NCI-H526 (cell line): ENCODE results near the gene NTM.
A peak's percentile ranks its signal among the peaks of the same experiment; 100 is the strongest.

Experiments
- DNase-seq, 2 experiments: peaks; one replicate each; lab custom pipeline; 2025; lab: John Stamatoyannopoulos, UW

NTM gene

GRCh38 chr11:131373095-131373725 lies 2.8 kb downstream of the NTM start:
- no peak for DNase-seq

DNA sequence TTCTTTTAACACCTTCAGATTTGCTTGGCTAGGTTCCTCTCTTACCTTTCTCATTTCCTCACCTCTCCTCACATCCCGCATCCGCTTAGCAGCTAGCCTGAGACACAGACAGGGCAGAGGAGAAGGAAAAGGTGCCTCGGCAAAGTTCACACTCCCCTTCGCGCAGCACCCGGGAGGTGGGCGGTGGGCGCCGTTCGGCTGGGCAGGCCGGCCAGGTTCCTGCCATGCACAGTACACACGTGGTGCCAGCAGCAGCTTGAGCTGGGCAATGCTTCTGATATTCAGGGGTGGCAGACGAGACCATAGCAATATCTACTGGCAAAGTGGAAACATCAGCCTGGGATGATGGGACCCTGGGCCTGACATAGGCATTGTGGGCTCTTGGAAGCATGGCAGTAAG lies 3.3 kb downstream of the NTM start:
- DNase-seq: no peak

DNA sequence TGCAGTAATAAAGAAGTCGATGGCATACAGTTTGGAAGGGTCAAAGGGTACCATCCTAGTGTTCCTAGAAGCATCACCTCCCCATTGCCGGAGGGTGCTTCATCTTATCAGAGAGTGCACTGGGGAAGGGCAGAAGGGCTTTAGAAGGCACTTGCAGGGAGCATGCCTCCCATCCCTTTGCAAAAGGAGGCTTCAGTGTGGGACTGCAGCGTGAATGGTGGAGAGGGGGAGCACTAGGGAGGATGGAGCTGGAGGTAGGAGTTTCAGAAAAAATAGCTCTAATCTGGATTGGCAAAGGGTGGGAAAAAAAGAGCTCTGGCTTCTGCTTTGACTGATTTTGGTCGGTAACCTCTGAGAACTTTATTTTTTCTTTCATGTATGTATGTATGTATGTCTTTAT lies 5.0 kb downstream of the NTM start:
- DNase-seq: no peak

- no peak for DNase-seq
Observed at GRCh38 chr11:131375915-131376314, 5.5 kb downstream of the NTM start.

GRCh38 chr11:131378931-131379330 lies 8.5 kb downstream of the NTM start:
- DNase-seq: no peak

- peak; percentile 78 to 88 for DNase-seq
Observed at GRCh38 chr11:131385763-131386390, 15.5 kb downstream of the NTM start.

GRCh38 chr11:131386408-131386807 lies 16.0 kb downstream of the NTM start:
- no peak for DNase-seq

DNA sequence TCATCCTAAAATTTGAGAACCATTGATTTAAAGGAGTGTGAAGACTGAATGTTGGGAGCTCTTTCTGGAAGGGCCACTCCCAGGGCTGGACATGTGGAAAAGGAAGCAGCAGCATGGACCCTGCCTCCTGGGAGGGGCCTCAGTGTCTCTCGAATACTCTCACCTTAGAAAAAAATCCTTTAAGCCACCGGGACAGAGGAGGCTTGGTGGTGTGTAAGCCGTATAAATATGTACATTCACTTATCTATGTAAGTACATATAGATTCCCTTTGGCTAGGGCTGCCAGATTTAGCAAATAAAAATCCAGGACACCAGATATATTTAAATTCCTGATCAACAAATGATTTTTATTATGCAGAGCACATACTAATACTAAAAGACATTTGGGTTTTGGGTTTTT lies 17.6 kb downstream of the NTM start:
- DNase-seq: no peak

DNA sequence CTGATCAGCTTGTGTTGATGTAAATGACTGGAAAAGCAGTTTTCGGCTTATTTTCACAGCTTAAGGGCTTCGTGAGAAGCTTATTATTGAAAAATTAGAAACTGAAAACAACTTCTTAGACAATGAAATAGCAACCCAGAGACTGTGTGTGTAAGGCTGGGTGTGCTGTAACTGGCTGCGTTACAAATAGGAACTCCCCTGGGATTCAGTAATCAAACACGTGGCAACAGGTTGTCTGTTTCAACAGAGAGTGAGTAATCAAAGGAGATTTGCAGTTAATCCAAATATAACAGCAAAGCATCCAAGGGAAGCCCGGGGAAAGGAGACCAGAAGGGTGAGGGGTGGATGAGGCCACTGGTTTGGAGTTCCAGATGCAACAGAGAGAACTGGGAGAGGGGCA lies 19.2 kb downstream of the NTM start:
- peak in 1 of 2 experiments; percentile 31 for DNase-seq

DNA sequence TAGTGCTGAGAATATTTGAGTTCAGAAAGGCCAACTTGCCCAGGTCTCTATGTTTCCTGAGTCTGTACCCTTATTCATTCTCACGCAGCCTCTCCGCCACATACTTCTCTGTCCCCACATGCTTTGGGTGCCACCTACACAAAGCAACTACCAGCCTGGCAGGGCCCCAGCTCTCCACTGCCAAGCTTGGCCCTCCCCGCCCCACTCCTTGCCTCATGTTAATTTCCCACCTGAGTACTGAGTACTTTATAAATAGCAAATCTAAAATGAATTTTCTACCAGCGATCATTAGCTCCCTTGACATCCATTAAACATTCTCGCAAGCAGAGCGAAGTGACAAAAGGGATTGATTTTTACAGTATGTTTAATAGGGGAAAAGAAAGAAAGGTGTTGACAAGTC lies 20.8 kb downstream of the NTM start:
- no peak for DNase-seq

GRCh38 chr11:131392528-131393255 lies 22.3 kb downstream of the NTM start:
- peak; percentile 69 to 84 for DNase-seq

- no peak for DNase-seq
Observed at GRCh38 chr11:131393691-131394090, 23.3 kb downstream of the NTM start.

GRCh38 chr11:131397675-131398074 lies 27.3 kb downstream of the NTM start:
- no peak for DNase-seq

GRCh38 chr11:131402040-131402439 lies 31.6 kb downstream of the NTM start:
- DNase-seq: no peak

DNA sequence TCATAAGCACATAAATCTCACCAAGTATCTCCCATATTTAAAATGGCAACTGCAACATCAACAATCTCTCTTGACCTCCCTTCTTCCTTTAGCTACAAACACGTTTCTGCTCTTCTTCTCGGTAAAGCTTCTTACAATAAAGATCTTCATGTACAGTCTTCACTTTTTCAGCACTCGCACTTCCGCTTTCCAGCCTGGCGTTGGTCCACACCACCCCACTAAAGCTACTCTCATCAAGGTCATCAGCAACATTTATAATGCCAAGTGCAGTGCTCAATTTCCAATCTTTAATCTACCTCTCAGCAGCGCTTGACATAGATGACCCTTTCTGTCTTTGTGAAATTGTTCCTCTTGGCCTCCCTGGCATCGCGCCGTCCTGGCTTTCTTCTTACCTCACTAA lies 33.6 kb downstream of the NTM start:
- DNase-seq: no peak

GRCh38 chr11:131408025-131408640 lies 37.7 kb downstream of the NTM start:
- DNase-seq: peak; percentile 68 to 94

DNA sequence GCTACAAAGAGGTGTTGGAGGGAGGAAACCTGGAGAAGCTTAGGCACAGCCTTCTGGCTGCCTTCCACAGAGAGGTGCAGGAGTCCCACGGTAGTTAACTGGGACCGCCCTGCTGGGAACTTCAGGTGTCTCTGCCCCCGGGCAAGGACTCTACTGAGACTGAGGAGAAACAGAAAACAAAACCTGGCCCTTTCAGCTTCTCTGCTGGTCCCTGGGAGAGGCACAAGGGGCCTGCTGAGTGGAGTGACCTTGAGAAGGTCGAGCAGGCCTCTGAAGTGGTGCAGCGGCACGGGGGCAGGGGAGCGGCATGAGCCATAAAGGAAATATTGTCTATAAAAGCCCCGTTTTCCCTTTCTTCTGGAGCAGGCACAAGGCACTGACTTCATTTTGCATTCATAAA lies 38.9 kb downstream of the NTM start:
- DNase-seq: peak in 1 of 2 experiments; percentile 24

DNA sequence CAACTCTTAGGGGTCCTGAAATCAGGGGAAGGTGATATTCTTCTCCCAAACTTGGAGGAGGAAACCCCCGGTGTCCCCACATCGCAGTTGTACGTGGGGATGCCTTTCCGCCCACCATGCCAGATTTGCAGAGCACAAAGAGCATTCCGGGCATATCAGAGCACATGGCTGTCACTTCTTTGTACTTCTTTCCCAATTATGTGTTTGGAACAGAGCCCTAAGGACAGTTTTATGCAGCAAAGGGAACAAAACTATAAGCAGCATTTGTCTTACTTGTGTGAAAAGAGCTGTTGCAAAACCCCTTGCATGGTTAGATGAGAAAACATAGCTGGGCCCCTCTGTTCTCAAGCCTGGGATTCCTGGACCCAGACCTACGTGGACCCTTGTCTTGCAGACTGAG lies 41.2 kb downstream of the NTM start:
- no peak for DNase-seq

DNA sequence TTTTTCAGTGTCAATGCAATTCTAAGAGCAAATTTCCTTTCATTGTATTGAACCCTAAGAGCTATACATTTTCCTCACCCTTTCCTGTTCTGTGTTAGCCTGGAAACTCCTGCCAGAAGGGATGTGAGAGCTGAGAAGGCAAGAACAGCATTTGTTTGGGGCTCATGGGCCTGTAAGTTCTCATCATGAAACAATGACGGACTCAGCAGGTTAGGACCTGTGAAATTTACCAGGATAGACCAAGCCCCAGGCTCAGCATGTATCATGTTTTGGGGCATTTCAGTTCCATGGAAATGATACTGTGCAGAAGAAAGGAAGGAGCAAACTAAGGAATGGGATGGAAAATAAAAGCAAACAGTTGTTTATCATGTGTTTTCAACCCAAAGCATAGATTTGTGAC lies 41.6 kb downstream of the NTM start:
- no peak for DNase-seq

DNA sequence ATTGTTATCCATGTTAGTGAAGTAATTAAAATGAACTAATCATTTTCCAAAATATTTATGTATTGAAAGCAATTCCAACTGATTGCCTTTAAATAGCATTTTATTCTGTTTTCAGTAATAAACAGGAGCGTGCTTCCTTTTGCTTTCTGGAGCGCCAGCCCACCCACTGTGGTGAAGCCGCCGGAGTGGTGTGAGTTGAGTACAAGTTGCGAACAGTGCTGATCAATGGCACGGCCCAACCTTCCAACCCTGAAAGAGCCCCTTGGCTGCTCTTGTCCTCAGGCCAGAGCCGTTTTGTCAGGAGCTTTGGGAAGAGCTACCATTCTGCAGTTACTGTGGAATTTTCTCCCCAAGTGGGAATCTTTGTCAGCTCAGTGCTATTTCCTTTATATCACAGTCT lies 42.8 kb downstream of the NTM start:
- no peak for DNase-seq

DNA sequence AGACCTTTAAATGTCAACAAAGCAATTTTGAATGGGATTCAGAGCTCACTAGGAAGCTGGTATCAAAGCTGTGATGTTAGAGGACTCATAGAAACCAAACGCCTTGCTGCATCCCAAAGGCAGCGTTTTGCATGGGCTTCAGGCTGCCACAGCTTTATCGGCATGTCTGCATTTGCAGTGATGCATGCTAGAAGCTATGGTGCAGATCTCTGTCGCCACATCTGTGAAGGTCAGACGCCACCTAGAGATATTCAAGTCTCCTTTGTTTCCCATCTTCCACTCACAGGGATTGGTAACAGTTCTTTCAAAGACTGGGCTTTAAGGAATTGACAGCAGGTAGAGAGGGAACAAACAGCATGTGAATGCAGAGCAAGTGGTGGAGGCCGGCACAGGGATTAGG lies 47.8 kb downstream of the NTM start:
- DNase-seq: no peak

- no peak for DNase-seq
Observed at GRCh38 chr11:131421066-131421855, 50.8 kb downstream of the NTM start.
